ENCODE results near the gene ITPK1.

DNA sequence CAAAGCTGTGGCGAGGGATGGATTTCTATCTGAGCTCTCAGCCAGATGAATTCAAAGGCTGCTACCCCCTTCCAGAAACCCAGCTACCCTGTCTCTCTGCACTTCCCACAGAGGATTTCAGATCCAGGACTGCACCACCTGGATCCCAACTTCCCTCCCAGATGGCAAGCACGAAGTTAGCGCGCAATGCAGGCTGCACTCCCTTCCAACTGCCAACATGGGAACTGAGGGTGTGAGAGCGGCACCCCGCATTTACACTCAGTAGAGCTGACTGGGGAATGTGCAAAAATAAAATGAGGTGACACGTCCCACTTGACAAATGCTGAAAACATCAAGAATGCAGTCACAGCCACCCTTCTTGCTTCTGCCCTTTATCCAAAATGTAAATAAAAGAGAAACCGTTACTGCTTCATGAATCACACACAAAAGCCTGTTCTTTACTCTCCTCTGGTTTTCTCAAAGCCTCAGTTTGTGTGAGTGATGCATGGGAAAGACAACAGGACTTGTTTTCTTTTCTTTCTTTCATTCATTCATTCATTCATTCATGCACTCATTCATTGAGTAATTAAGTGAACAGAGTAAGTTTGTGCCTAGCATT, 85.7 kb downstream of the ITPK1 start:
- no peak for TF ChIP-seq POLR2A (IDR thresholded peaks at IDR 0.05)
- TF ChIP-seq, protein P1, sequence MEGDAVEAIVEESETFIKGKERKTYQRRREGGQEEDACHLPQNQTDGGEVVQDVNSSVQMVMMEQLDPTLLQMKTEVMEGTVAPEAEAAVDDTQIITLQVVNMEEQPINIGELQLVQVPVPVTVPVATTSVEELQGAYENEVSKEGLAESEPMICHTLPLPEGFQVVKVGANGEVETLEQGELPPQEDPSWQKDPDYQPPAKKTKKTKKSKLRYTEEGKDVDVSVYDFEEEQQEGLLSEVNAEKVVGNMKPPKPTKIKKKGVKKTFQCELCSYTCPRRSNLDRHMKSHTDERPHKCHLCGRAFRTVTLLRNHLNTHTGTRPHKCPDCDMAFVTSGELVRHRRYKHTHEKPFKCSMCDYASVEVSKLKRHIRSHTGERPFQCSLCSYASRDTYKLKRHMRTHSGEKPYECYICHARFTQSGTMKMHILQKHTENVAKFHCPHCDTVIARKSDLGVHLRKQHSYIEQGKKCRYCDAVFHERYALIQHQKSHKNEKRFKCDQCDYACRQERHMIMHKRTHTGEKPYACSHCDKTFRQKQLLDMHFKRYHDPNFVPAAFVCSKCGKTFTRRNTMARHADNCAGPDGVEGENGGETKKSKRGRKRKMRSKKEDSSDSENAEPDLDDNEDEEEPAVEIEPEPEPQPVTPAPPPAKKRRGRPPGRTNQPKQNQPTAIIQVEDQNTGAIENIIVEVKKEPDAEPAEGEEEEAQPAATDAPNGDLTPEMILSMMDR (IDR thresholded peaks at IDR 0.05): no peak
